Psoas muscle (tissue), 8 donors: ENCODE results near the gene TAB3. TPM values are rescaled to one million over a fixed set of nuclear protein-coding genes. Genes with fewer than 3 reads are reported as not detected.
A peak's percentile ranks its signal among the peaks of the same experiment; 100 is the strongest.

ENCODE experiments used
- ATAC-seq, 4 donors: fragments of 200-7000 bp; cut with Tn5 transposase; one replicate each; pipeline ENCODE4 v1.9.1; 2020; ENCODE audit warnings: moderate library complexity in 3 of 4, mild to moderate bottlenecking in 2 of 4
- DNase-seq, 2 donors: peaks; one replicate each; pipeline ENCODE4 v3.0.0-alpha.2; 2020
- H3K27ac ChIP-seq: fragments of 200-600 bp; one replicate; pipeline ENCODE4 v1.8.0; 2022
- H3K27me3 ChIP-seq, 3 donors: fragments of 200-600 bp in 1 of 3; one replicate each; pipeline versions ENCODE4 v1.6.1 to v1.8.0; 2013 to 2022; ENCODE audit warnings: low read length in 2 of 3, mild to moderate bottlenecking in 2 of 3, moderate library complexity in 1 of 3; ENCODE audit not compliant: insufficient read depth in 3 of 3
- H3K36me3 ChIP-seq, 2 donors: fragments of 200-600 bp in 1 of 2; one replicate each; pipeline versions ENCODE4 v1.6.1 to v1.8.0; 2013 to 2022; ENCODE audit warnings: low read depth in 1 of 2, mild to moderate bottlenecking in 1 of 2, moderate library complexity in 1 of 2; ENCODE audit not compliant: insufficient read depth in 1 of 2
- H3K4me1 ChIP-seq: fragments of 200-600 bp; one replicate; pipeline ENCODE4 v1.8.0; 2022
- H3K4me3 ChIP-seq: fragments of 200-600 bp; one replicate; pipeline ENCODE4 v1.8.0; 2022; ENCODE audit warnings: mild to moderate bottlenecking
- H3K9me3 ChIP-seq: fragments of 200-600 bp; one replicate; pipeline ENCODE4 v1.8.0; 2022
- WGBS, 3 donors: extraction: QIAGEN DNeasy Blood & Tissue Kit; methylation state at CpG; one replicate each; pipeline versions ENCODE4 v1.1.6 to v1.1.7; 2013; 5-methylcytosine and 5-hydroxymethylcytosine counted together
- intact Hi-C, 2 donors: fragments of 100-400 bp; cut with DNase I; formaldehyde crosslinking; loops; one replicate each; pipeline versions ENCODE4 v1.11.0 to v1.14.2; 2022
- polyA plus RNA-seq, 3 donors: library from polyadenylated mRNA; stranded (reverse); fragments of 200-250 nt; gene quantifications; one replicate each; pipeline ENCODE4 v1.2.3, GENCODE V29; 2013
- total RNA-seq, 4 donors: library from RNA; stranded (reverse); fragmentation: NEBNext Ultra II Directional in 2 of 4; extraction: Animal tissue kit (Norgen Biotek cat#: 25700) in 2 of 4; gene quantifications; one replicate each; pipeline versions ENCODE4 v1.2.1 to v1.2.4, GENCODE V29; 2021 to 2023
- TF ChIP-seq, protein P1 (sequence below): fragments of 200-600 bp; IDR thresholded peaks from one replicate; pipeline ENCODE4 v1.8.0; 2022; ENCODE audit warnings: antibody characterized with exemption
- donor health status: healthy with polysubstance abuse.
- donor health status: DM: no; HTN: no; CAD: no; lungs with moderate emphysema.
- donor health status: Bipolar disorder and iron deficiency.
- donor health status: healthy.
- donor health status: DM: yes; HTN: yes; CAD: no.
- donor health status: DM: no; HTN: no; CAD: no.
- donor health status: DM: no; HTN: no; CAD: no.
- donor health status: DM: yes; HTN: yes; CAD: no.

TAB3 gene
- total and polyA plus RNA-seq, 7 donors: 4.9 to 15.7 (median 12.3) TPM

DNA sequence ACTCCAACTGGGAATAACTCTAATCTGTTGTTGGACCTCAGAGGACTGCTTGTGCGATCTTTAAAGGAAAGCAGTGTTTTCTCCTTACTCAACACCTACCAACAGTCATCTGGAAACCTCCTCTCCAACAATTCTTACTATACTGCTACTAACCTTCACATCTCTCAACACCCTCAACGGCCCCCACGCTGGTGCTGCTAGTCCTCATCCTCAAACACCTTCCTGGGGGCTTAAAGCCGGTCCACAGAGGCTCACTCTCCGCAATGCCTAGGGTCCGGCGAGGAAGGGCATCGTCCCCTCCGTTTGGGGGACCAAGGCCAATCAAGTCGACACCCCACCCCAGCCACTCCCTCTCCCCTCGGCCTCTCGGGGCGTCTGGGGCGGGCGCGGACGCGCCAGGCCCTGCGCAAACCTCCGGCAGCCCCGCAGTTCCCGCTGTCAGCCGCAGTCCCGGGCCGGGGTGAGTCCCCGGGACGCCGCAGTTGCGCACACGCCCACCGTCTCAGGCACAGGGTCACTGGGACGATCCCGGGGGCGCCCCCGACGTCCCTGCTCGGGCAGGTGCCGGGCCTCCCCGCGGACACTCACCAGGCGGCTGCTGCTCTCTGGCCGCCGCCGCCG, 418 bp downstream of the TAB3 start:
- DNase-seq (peak in 1 of 2 donors; percentile 12), ATAC-seq (peak in 3 of 4 donors; percentile 26 to 40 (median 26))
- Histone ChIP-seq H3K4me3 (peak overlapping the region; percentile 80), H3K27ac (peak overlapping the region; percentile 87), H3K36me3 (no peaks in the 10 kb centered on the region), H3K27me3 (no peaks in the 10 kb centered on the region), H3K9me3 (no peaks in the 10 kb centered on the region), H3K4me1 (peaks cover 3% of the 10 kb centered on the region)
- 0 to 28% (median 1%) methylated on average over 18 to 45 of the region's 45 CpGs for WGBS, 3 donors
- intact Hi-C loops: no loop called here
- TF ChIP-seq, protein P1, sequence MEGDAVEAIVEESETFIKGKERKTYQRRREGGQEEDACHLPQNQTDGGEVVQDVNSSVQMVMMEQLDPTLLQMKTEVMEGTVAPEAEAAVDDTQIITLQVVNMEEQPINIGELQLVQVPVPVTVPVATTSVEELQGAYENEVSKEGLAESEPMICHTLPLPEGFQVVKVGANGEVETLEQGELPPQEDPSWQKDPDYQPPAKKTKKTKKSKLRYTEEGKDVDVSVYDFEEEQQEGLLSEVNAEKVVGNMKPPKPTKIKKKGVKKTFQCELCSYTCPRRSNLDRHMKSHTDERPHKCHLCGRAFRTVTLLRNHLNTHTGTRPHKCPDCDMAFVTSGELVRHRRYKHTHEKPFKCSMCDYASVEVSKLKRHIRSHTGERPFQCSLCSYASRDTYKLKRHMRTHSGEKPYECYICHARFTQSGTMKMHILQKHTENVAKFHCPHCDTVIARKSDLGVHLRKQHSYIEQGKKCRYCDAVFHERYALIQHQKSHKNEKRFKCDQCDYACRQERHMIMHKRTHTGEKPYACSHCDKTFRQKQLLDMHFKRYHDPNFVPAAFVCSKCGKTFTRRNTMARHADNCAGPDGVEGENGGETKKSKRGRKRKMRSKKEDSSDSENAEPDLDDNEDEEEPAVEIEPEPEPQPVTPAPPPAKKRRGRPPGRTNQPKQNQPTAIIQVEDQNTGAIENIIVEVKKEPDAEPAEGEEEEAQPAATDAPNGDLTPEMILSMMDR: no peak

DNA sequence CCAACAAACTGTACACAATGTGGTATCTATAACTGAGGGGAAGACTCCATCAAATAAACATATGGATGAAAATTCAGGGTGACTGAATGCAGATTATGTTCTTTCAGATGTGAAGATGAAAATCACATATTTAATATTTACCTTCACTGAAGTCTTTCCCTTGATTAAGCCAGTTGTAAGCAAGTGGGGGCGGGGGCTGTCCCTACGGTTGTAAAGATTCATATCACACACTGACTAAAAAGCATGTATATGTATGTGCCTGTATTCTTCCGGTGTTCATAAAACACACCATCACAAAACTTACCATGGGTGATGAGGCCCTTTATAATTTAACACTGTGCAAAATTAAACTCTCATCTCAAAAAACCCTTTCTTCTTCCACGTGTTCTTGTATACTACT, 1.3 kb downstream of the TAB3 start:
- intact Hi-C loops: no loop called here

DNA sequence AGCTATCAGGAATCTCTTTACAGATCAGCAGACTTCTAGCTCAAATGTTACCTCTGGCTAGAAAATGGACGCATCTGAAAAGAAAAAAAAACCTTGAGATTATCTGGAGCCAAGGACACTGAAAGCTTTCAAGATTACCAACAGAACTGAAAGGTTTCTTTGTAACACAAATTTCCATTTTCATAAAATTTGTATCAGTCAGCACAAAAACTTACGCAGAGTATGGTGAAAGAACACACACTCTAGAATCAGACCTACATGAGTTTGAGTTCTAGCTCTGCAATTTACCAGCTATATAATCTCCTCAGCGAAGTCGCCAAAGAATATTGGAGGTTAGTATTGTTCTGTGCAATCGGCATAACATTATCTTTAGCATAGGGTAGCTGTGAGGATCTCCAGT, 1.8 kb downstream of the TAB3 start:
- no peak overlapping the region for H3K4me3 ChIP-seq
- no peak for ATAC-seq
- no peaks in the 10 kb centered on the region for H3K9me3 ChIP-seq
- H3K27ac ChIP-seq: no peak overlapping the region
- TF ChIP-seq, protein P1: no peak
- no peak for DNase-seq
- no peaks in the 10 kb centered on the region for H3K36me3 ChIP-seq
- H3K27me3 ChIP-seq: no peaks in the 10 kb centered on the region
- intact Hi-C loops: no loop called here
- 87 to 97% (median 93%) methylated on average over 5 of the region's 5 CpGs for WGBS, 3 donors
- peaks cover 3% of the 10 kb centered on the region for H3K4me1 ChIP-seq

More for the DNA sequence above, 1.3 kb downstream of the TAB3 start:
- TF ChIP-seq, protein P1: no peak
- H3K27ac ChIP-seq: no peak overlapping the region
- H3K27me3 ChIP-seq: no peaks in the 10 kb centered on the region
- H3K9me3 ChIP-seq: no peaks in the 10 kb centered on the region
- H3K4me3 ChIP-seq: peak overlapping the region; percentile 80
- no peaks in the 10 kb centered on the region for H3K36me3 ChIP-seq
- DNase-seq (no peak), ATAC-seq (no peak)
- 62 to 66% (median 63%) methylated on average over 4 of the region's 4 CpGs for WGBS, 3 donors
- peaks cover 3% of the 10 kb centered on the region for H3K4me1 ChIP-seq

DNA sequence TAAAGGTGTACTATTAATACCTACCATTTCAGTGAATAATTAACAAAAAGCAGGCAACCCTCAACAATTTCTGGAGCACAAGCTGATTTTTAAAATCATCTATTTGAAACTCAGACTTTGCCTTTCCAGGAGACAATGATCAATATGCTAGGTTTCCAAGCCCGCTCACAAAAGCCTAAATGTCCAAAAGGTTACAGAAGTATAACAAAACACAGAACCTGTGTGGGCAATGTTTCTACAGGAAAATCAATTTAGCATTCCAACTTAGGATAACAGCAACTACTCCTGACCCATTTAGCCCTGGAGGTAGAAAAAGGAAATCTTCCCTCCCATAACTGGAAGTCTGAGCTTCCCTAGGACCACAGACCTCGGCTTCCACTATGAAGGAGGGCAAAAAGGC, 3.9 kb downstream of the TAB3 start:
- Histone ChIP-seq H3K9me3 (no peaks in the 10 kb centered on the region), H3K36me3 (no peaks in the 10 kb centered on the region), H3K4me3 (no peak overlapping the region), H3K27me3 (no peaks in the 10 kb centered on the region), H3K4me1 (peaks cover 3% of the 10 kb centered on the region), H3K27ac (no peak overlapping the region)
- TF ChIP-seq, protein P1: no peak
- DNase-seq: no peak
- ATAC-seq: no peak
- 69 to 96% (median 80%) methylated on average over 2 of the region's 2 CpGs for WGBS, 3 donors
- intact Hi-C loops: no loop called here

DNA sequence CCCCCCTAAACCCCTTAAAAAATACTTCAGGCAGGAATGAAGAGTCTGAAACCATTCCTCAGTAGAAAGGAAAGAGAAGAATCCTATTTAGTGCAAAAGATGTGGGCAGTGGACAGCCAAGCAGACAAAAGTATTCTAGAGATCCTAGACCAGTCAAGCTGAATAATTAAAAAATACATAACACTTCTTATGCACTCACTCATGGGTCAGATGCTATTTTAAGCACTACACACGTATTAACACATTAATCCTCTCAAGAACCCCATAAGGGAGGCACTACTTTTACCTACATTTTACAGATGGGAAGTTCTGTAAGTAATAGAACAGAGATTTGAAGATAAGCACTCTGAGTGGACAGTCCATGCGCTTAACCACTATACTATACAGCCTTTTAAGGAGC, 5.9 kb downstream of the TAB3 start:
- ATAC-seq (peak in 3 of 4 donors; percentile 43 to 77 (median 71)), DNase-seq (no peak)
- H3K4me1 ChIP-seq: peaks cover 3% of the 10 kb centered on the region
- TF ChIP-seq, protein P1: no peak
- WGBS, 3 donors: 57 to 61% (median 58%) methylated on average over 2 of the region's 2 CpGs
- H3K27me3 ChIP-seq: no peaks in the 10 kb centered on the region
- H3K9me3 ChIP-seq: no peaks in the 10 kb centered on the region
- H3K36me3 ChIP-seq: no peaks in the 10 kb centered on the region
- H3K4me3 ChIP-seq: no peak overlapping the region
- intact Hi-C loops: no loop called here
- no peak overlapping the region for H3K27ac ChIP-seq
